ENCODE measurements around the gene DPP4.

GRCh38 chr2:162022290-162022945 lies 51.6 kb downstream of the DPP4 start:
- TF ChIP-seq EZH2phosphoT487 (IDR thresholded peaks at IDR 0.05; ENCODE audit: unreplicated experiment) (no peak), REST (IDR thresholded peaks at IDR 0.05; ENCODE audit: unreplicated experiment) (no peak), CTCF (conservative IDR thresholded peaks at IDR 0.05; ENCODE audit: low read depth in 2 of 2) (no peak), POLR2AphosphoS5 (IDR thresholded peaks at IDR 0.05; ENCODE audit: low read depth) (no peak), EZH2 (IDR thresholded peaks at IDR 0.05; ENCODE audit: low read depth, unreplicated experiment) (no peak)

All from GM23338 (cell line).